PC-9 (cell line): ENCODE data around the gene RTN4R.

Experiments used
- EZH2 ChIP-seq: fragments of 200-600 bp; sonication (generic); IDR thresholded peaks from 2 replicates; pipeline ENCODE4 v1.8.0; 2017; ENCODE audit warnings: antibody characterized with exemption, low read depth
- TF ChIP-seq, protein P1 (sequence below): fragments of 200-600 bp; sonication (generic); conservative IDR thresholded peaks from 2 replicates; pipeline ENCODE4 v1.6.1; 2017; ENCODE audit warnings: mixed run types, antibody characterized with exemption, mild to moderate bottlenecking, moderate library complexity

DNA sequence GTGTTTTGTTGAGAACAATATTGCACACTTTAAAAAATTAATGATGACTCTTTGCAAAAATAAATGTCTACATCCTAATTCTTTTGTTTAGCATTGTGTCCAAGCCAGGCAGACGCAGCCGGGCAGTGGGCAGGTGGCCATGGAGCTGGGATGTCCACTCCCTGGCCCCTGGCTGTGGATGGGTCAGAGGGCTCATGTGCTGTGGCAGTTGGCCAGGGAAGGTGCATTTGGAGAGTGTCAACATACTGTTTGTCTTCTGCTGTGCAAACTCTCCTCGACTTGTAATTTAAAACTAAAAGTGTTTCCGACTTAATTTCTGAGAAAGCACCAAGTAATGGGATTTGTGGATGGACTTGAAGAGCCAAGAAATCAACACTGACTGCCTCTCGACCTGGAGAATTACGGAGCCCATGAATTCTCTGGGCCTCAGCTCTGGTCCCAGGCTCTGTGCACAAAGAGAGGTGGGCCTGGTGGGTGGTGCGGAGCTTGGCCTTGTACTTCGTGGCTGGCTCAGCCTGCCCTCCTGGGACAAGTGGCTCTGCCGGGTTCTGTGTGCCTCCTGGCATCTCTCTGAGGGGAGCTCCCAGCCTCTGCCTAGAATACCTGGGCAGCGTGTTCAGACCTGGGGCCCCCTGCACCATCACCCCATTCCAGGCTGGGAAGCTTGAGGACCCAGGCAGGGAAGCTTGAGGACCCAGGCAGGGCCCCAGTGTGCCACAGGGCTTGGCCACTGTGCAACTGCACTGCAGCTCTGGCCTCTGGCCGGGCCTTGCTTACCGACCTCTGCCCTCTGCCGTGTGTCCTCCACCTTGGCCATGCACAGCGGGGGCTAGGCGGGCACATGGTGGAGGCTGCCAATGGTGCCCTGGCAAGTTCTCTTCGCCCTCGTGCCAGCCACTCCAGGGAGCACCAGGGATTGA is 46.4 kb downstream of the RTN4R start:
- TF ChIP-seq, protein P1, sequence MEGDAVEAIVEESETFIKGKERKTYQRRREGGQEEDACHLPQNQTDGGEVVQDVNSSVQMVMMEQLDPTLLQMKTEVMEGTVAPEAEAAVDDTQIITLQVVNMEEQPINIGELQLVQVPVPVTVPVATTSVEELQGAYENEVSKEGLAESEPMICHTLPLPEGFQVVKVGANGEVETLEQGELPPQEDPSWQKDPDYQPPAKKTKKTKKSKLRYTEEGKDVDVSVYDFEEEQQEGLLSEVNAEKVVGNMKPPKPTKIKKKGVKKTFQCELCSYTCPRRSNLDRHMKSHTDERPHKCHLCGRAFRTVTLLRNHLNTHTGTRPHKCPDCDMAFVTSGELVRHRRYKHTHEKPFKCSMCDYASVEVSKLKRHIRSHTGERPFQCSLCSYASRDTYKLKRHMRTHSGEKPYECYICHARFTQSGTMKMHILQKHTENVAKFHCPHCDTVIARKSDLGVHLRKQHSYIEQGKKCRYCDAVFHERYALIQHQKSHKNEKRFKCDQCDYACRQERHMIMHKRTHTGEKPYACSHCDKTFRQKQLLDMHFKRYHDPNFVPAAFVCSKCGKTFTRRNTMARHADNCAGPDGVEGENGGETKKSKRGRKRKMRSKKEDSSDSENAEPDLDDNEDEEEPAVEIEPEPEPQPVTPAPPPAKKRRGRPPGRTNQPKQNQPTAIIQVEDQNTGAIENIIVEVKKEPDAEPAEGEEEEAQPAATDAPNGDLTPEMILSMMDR: no peak
- no peak for TF ChIP-seq EZH2
